Smooth muscle cell (in vitro differentiated cells): Measurements from ENCODE around the gene STKLD1. TPM values are rescaled to one million over a fixed set of nuclear protein-coding genes. Genes with fewer than 3 reads are reported as not detected.
"Not testable (repeated sequence)": the region's sequence is repeated elsewhere in the genome, so short reads cannot be mapped to it uniquely, and the experiment has no call there.

ENCODE experiments used
- DNase-seq: peaks from one replicate; lab custom pipeline; 2025; ENCODE audit not compliant: unreplicated experiment; lab: John Stamatoyannopoulos, UW
- H2AFZ ChIP-seq: fragments of 200-600 bp; sonication (generic); 2 replicates; pipeline ENCODE4 v1.6.0; 2016; ENCODE audit warnings: antibody characterized with exemption, low read depth, mild to moderate bottlenecking
- H3F3A ChIP-seq: fragments of 200-600 bp; sonication (generic); 2 replicates; pipeline ENCODE4 v1.6.0; 2017; ENCODE audit warnings: antibody characterized with exemption, low read depth
- H3K27ac ChIP-seq: fragments of 200-600 bp; sonication (generic); 2 replicates; pipeline ENCODE4 v1.5.1; 2016; ENCODE audit warnings: low read depth, mild to moderate bottlenecking
- H3K27me3 ChIP-seq: fragments of 200-600 bp; sonication (generic); 2 replicates; pipeline ENCODE4 v1.6.1; 2016; ENCODE audit warnings: low read depth, mild to moderate bottlenecking
- H3K36me3 ChIP-seq: fragments of 200-600 bp; sonication (generic); 2 replicates; pipeline ENCODE4 v1.5.1; 2016; ENCODE audit warnings: low read depth
- H3K4me1 ChIP-seq: fragments of 200-600 bp; sonication (generic); 2 replicates; pipeline ENCODE4 v1.5.1; 2016; ENCODE audit warnings: low read depth
- H3K4me2 ChIP-seq: fragments of 200-600 bp; sonication (generic); 2 replicates; pipeline ENCODE4 v1.6.0; 2016; ENCODE audit warnings: mild to moderate bottlenecking
- H3K4me3 ChIP-seq: fragments of 200-600 bp; sonication (generic); 2 replicates; pipeline ENCODE4 v1.5.1; 2016; ENCODE audit warnings: mild to moderate bottlenecking
- H3K79me2 ChIP-seq: fragments of 200-600 bp; sonication (generic); 2 replicates; pipeline ENCODE4 v1.6.0; 2016; ENCODE audit warnings: low read depth, mild to moderate bottlenecking
- H3K9ac ChIP-seq: fragments of 200-600 bp; sonication (generic); 2 replicates; pipeline ENCODE4 v1.6.0; 2016; ENCODE audit warnings: low read depth
- H3K9me3 ChIP-seq: fragments of 200-600 bp; sonication (generic); replicated peaks from 2 replicates; pipeline ENCODE4 v1.5.1; 2016; ENCODE audit warnings: low read depth
- H4K20me1 ChIP-seq: fragments of 200-600 bp; sonication (generic); 2 replicates; pipeline ENCODE4 v1.6.0; 2016; ENCODE audit warnings: low read depth
- WGBS: methylation state at CpG from one replicate; pipeline ENCODE4 v1.1.7; 2016; ENCODE audit warnings: low lambda C conversion rate; 5-methylcytosine and 5-hydroxymethylcytosine counted together
- polyA plus RNA-seq: library from polyadenylated mRNA; unstranded; fragments of >200 nt; fragmentation: Nextera tagmentation; extraction: Ambion mirVana; gene quantifications from 2 replicates; pipeline ENCODE4 v1.2.1, GENCODE V29; 2016
- total RNA-seq: library from RNA; depleted of rRNA; stranded (reverse); fragments of >200 nt; gene quantifications from 2 replicates; pipeline ENCODE4 v1.2.3, GENCODE V29; 2014
- TF ChIP-seq, protein P1 (sequence below): fragments of 200-600 bp; sonication (generic); IDR thresholded peaks from 2 replicates; pipeline ENCODE4 v1.5.1; 2017; ENCODE audit warnings: borderline replicate concordance, mild to moderate bottlenecking, antibody characterized with exemption; ENCODE audit not compliant: insufficient read depth, poor library complexity, severe bottlenecking

The STKLD1 gene
- total and polyA plus RNA-seq, 2 experiments from 2014 or later, result 0.90 to 2.7 TPM

DNA sequence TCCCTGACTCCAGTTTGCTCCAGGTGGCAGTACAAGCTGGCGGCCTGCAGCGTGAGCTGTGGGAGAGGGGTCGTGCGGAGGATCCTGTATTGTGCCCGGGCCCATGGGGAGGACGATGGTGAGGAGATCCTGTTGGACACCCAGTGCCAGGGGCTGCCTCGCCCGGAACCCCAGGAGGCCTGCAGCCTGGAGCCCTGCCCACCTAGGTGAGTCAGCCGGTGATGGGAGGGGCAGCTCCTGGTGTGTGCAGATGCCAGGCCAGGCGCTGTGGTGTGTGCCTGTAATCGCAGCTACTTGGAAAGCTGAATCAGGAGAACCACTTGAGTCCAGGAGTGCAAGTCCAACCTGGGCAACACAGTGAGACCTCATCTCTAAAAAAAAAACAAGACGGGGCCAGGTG is 73.6 kb downstream of the STKLD1 start:
- H3K9me3 ChIP-seq, result no peaks in the 10 kb centered on the region
- H3K4me3 ChIP-seq, result no peak overlapping the region
- H3K27me3 ChIP-seq, result no peaks in the 10 kb centered on the region
- WGBS, result 96% methylated on average over 10 of the region's 12 CpGs
- no peak overlapping the region for H3K4me2 ChIP-seq
- H4K20me1 ChIP-seq, result no peaks in the 10 kb centered on the region
- H2AFZ ChIP-seq, result no peak overlapping the region
- no peak for DNase-seq
- H3K79me2 ChIP-seq, result no peaks in the 10 kb centered on the region
- H3F3A ChIP-seq, result no peaks in the 10 kb centered on the region
- no peaks in the 10 kb centered on the region for H3K36me3 ChIP-seq
- H3K9ac ChIP-seq, result no peak overlapping the region
- no peak overlapping the region for H3K27ac ChIP-seq
- TF ChIP-seq, protein P1, sequence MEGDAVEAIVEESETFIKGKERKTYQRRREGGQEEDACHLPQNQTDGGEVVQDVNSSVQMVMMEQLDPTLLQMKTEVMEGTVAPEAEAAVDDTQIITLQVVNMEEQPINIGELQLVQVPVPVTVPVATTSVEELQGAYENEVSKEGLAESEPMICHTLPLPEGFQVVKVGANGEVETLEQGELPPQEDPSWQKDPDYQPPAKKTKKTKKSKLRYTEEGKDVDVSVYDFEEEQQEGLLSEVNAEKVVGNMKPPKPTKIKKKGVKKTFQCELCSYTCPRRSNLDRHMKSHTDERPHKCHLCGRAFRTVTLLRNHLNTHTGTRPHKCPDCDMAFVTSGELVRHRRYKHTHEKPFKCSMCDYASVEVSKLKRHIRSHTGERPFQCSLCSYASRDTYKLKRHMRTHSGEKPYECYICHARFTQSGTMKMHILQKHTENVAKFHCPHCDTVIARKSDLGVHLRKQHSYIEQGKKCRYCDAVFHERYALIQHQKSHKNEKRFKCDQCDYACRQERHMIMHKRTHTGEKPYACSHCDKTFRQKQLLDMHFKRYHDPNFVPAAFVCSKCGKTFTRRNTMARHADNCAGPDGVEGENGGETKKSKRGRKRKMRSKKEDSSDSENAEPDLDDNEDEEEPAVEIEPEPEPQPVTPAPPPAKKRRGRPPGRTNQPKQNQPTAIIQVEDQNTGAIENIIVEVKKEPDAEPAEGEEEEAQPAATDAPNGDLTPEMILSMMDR, result no peak
- no peaks in the 10 kb centered on the region for H3K4me1 ChIP-seq

DNA sequence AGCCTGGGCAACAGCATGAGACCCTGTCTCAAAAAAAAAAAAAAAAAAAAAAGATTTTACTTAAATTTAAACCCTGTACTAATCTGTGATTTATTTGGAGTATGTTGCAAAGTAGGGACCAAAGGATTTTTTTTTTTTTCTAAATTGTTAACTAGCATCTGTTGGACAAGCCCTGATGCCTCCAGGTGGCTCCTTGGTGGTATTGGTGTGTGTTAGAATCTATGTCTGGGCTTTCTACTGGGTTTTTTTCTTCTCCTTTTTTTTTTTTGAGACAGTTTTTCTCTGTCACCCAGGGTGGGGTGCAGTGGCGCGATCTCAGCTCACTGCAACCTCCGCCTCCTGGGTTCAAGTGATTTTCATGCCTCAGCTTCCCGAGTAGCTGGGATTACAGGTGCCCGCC is 75.7 kb downstream of the STKLD1 start:
- not testable (repeated sequence) for H3K4me3 ChIP-seq, H3K27ac ChIP-seq, H3F3A ChIP-seq, H3K9ac ChIP-seq, H4K20me1 ChIP-seq, H3K4me1 ChIP-seq, H2AFZ ChIP-seq, H3K36me3 ChIP-seq, H3K27me3 ChIP-seq, H3K4me2 ChIP-seq, DNase-seq, H3K9me3 ChIP-seq, H3K79me2 ChIP-seq
- 84% methylated on average over 5 of the region's 5 CpGs for WGBS

DNA sequence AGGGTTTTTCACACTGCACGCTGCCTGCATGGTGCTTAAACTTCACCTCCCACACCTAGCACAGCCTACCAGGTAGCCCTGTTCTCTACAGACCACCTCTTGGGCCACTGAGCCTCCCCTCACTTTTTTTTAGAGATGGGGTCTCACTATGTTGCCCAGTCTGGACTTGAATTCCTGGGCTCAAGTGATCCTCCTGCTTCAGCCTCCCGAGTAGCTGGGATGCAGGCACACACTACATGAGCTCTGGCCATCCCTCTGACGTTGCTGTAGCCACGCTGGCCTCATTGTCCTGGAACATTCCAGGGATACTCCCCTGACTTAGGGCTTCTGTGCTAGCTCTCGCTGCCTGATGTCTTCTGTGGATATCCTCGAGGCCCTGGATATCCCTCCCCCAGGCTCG is 76.4 kb downstream of the STKLD1 start:
- TF ChIP-seq, protein P1, result no peak
- Histone ChIP-seq H3F3A (no peaks in the 10 kb centered on the region), H2AFZ (no peak overlapping the region), H3K27ac (no peak overlapping the region), H3K4me1 (no peaks in the 10 kb centered on the region), H3K4me2 (no peak overlapping the region), H3K79me2 (no peaks in the 10 kb centered on the region), H3K9me3 (no peaks in the 10 kb centered on the region), H3K9ac (no peak overlapping the region), H3K36me3 (no peaks in the 10 kb centered on the region), H4K20me1 (no peaks in the 10 kb centered on the region), H3K27me3 (no peaks in the 10 kb centered on the region), H3K4me3 (no peak overlapping the region)
- DNase-seq, result no peak
- 83% methylated on average over 7 of the region's 7 CpGs for WGBS

DNA sequence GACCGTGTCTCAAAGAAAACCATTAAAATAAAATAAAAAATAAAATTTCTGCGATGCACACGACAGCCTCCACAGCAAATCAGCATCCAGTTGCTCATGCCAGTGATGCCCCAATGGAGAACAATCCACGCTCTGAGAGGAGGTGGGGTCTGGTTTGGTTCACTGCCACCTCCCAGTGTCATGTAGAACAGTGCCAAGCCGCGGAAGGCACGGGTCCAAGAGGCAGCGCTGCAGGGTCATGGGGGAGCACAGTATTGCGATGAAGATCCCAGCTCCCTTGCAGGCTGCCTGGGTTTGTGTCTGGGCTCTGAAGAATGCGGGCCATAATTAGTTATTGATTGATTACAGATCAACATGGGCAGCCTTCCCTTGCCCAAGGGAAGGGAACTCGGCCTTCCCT is 77.5 kb downstream of the STKLD1 start:
- Histone ChIP-seq H3K27ac (no peak overlapping the region), H3F3A (no peaks in the 10 kb centered on the region), H3K9ac (no peak overlapping the region), H3K27me3 (no peaks in the 10 kb centered on the region), H3K79me2 (no peaks in the 10 kb centered on the region), H3K4me2 (no peak overlapping the region), H3K4me3 (no peak overlapping the region), H3K4me1 (no peaks in the 10 kb centered on the region), H2AFZ (no peak overlapping the region), H3K9me3 (no peaks in the 10 kb centered on the region), H4K20me1 (no peaks in the 10 kb centered on the region), H3K36me3 (no peaks in the 10 kb centered on the region)
- TF ChIP-seq, protein P1, result no peak
- 94% methylated on average over 11 of the region's 11 CpGs for WGBS
- no peak for DNase-seq
